Retinal pigment epithelial cell (primary cell): ENCODE data around the gene DHH.

Experiments used
- DNase-seq: peaks from one replicate; pipeline ENCODE4 v3.0.0-alpha.2; 2010; ENCODE audit warnings: low read depth
- H3K4me3 ChIP-seq: 2 replicates; pipeline ENCODE4 v1.5.1; 2011; ENCODE audit warnings: mild to moderate bottlenecking, low read length, control low read depth, moderate library complexity
- CTCF ChIP-seq: conservative IDR thresholded peaks from 2 replicates; pipeline ENCODE4 v1.5.1; 2011; ENCODE audit warnings: low read depth, low read length, control low read depth, inconsistent platforms

The DHH gene

GRCh38 chr12:49054524-49054923 is 40.1 kb downstream of the DHH start:
- H3K4me3 ChIP-seq = no peak overlapping the region
- no peak for TF ChIP-seq CTCF
- no peak for DNase-seq

DNA sequence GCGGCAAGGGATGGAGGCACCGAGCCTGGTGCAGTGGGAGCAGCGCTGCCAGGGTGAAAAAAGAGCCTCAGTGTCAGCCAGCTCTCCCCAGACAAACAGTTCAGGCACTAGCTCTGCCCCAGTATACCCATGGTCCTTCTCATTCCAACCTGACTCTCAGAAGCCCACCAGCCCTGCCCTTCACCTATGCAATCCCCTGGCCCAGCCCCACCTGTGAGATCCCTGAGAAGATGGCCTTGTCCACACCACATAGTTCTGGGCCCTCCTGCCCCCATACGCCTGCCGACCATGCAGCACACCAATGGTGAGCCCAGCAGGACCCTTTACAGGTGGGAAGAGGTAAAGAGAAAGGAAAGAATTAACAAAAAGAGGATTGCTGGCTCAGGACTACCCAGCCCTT is 40.5 kb downstream of the DHH start:
- no peak for TF ChIP-seq CTCF
- H3K4me3 ChIP-seq = no peak overlapping the region
- DNase-seq = no peak

- no peak for DNase-seq
- TF ChIP-seq CTCF = no peak
Observed at GRCh38 chr12:49052451-49053208, 42.0 kb downstream of the DHH start.

DNA sequence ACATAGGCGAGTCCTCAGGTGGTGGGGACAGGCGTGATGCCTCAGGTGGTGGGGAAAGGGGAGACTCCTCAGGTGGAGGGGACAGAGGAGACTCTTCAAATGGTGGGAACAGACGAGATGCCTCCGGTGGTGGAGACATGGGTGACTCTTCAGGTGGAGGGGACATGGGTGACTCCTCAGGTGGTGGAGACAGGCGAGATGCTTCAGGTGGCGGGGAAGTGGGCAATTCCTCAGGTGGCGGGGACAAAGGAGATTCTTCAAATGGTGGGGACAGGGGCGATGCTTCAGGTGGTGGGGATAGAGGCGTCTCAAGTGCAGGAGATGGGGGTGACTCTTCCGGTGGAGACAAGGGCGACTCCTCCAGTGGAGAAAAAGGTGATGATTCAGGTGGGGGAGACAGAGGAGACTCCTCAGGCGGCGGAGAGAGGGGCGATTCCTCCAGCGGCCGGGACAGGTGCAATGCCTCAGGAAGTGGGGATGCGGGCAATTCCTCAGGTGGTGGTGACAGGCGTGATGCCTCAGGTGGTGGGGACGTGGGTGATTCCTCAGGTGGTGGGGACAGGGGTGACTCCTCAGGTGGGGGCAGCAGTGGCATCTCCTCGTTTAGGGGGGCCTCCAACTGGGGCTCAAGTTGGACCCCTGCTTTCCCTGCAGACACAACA is 42.7 kb downstream of the DHH start:
- TF ChIP-seq CTCF = no peak
- DNase-seq = no peak

More at GRCh38 chr12:49052451-49053208, 42.0 kb downstream of the DHH start:
- H3K4me3 ChIP-seq = no peak overlapping the region

DNA sequence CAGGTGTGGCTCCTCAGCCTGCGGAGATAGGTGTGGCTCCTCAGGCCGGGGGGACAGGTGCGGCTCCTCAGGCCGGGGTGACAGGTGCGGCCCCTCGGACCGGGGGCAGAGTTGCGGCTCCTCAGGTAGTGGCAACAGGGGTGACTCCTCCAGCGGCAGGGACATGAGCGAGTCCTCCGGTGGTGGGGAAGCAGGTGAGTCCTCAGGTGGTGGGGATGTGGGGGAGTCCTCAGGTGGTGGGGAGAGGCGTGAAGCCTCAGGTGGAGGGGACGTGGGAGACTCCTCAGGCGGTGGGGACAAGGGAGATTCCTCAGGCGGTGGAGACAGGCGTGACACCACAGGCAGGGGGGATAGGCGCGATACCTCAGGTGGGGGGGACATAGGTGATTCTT is 43.2 kb downstream of the DHH start:
- no peak for TF ChIP-seq CTCF
- no peak overlapping the region for H3K4me3 ChIP-seq
- DNase-seq = no peak

More for the DNA sequence above, 42.7 kb downstream of the DHH start:
- no peak overlapping the region for H3K4me3 ChIP-seq

GRCh38 chr12:49050507-49051372 is 43.9 kb downstream of the DHH start:
- no peak overlapping the region for H3K4me3 ChIP-seq
- no peak for TF ChIP-seq CTCF
- no peak for DNase-seq
